GM18499 (cell line): Measurements from ENCODE around the gene ZFAND2B.
"Not testable (repeated sequence)": the region's sequence is repeated elsewhere in the genome, so short reads cannot be mapped to it uniquely, and the experiment has no call there.

ENCODE experiments used
- ATAC-seq: cut with Tn5 transposase; IDR thresholded peaks from one replicate; pipeline ENCODE4 v1.9.1; 2021; ENCODE audit warnings: moderate number of reproducible peaks; ENCODE audit not compliant: insufficient read depth, unreplicated experiment

Gene ZFAND2B

DNA sequence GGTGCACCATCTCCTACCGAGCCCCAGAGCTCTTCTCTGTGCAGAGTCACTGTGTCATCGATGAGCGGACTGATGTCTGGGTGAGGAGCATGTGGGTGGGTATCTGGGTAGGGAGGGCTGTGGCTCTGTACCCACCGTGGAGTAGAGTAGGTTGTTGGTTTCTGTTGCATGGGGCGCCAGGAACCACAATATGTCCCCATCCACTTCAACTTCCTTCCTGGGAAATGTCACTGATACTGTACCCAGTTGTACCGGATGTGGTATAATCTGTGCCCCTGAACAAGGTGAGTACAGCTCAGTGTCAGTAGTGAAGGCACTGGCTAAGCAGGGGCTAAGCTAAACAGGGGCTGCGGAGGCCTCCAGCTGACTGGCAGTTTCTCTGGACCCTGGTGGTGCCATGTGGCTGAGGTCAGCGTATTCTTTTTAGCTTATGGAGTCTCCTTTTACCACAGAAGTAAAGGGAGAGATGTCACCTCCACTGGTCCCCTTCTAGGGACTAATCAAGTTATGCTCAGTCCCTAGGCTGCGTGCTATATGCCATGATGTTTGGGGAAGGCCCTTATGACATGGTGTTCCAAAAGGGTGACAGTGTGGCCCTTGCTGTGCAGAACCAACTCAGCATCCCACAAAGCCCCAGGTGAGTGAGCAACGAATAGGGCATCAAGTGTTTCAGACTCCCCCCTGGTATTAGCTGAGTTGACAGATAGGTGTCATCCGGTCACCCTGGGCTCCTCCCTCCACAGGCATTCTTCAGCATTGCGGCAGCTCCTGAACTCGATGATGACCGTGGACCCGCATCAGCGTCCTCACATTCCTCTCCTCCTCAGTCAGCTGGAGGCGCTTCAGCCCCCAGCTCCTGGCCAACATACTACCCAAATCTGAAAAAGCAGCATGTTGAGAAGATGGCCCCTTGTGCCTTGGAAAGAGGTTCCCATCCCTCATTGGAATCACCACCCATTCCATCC lies 41.4 kb downstream of the ZFAND2B start:
- no peak for ATAC-seq

DNA sequence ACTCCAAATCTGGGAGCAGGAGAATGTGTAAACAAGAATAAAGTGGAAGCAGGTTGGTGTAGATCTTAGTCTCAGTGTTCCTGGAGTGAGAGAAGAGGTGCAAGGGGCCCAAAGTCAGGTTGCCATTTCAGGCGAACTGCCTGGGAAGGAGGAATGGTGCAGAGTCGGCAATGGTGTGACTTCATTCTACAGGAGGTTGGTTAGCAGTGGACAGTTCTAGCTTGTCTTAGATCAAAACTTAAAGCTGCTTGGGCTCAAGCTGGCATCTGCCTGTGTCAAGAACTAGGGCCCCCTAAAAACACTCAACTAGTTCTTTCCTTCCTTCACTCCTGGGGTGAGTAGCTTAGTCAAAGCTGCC lies 42.2 kb downstream of the ZFAND2B start:
- ATAC-seq: no peak

DNA sequence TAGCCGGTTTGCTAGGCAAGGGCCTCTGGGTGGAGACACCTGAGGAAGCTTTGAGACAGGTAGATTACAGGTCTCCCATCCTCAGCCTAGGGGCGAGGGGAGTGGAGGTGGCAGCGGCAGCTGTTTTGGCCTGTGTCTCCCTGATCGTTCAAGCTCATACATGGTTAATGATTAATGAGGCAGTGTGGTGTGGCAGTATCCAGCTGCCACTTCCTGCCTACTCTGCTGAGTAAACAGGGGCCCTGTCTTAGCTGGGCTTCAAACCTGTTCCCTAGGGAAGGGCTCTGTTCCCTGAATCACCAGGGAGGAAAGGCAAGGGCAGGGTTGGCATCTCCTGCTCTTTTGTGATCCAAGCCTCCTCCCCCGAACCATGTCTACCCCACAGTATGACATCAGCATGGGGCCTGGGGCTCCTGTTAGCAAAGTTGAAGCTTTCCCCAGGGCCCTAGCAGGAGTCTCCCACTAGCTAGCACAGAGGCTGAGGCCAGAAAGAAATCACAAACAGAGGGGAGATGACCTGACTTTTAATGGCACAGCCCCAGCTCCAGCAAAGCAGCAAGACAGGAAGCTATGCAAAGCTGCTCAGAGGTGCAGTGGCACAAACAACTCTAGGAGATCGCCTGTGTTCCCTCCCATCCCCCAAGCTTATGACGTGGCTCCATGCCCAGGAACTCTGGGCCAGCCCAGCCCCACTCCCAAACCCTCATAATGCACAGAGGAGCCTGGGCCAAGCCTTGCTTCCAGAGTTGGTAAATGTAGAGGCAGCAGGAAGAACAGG lies 42.8 kb downstream of the ZFAND2B start:
- ATAC-seq: peak; percentile 29

DNA sequence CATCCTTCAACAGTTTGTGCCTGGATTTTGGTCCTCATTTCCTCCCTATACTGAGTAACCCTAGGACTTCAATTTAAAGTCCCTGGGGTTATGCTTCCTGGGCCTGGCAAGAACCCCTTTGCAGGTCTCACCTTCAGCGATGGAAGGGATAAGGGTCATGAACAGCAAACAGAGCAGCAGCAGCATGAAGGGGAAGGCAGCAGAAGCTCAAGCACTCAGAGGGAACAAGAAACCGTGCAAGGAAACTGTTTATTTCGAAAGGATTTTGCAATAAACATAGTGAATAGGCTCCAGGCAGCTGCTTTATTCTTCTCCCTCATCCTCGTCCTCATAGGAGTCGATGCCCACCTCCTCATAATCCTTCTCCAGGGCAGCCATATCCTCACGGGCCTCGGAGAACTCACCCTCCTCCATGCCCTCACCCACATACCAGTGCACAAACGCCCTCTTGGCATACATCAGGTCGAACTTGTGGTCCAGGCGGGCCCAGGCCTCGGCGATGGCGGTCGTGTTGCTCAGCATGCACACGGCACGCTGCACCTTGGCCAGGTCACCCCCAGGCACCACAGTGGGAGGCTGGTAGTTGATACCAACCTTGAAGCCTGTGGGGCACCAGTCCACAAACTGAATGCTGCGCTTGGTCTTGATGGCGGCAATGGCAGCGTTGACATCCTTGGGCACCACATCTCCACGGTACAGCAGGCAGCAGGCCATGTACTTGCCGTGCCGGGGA lies 43.6 kb downstream of the ZFAND2B start:
- ATAC-seq: no peak

DNA sequence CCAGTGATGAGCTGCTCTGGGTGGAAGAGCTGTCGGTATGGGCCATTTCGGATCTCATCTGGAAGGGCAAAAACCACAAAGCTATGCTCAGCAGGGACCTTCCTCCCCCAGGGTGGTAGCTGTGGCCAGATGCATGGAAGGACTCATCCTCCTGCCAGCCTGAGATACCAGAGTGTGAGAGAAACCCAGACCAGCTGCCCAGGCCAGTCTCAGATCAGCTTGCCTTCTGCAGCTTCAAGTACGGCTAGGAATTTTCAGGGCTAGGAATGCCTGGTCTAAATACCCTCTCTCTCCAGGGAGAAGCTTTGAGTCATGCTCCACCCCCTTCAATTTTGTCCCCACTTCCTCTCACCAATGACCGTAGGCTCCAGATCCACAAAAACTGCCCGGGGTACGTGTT lies 45.1 kb downstream of the ZFAND2B start:
- ATAC-seq: no peak

DNA sequence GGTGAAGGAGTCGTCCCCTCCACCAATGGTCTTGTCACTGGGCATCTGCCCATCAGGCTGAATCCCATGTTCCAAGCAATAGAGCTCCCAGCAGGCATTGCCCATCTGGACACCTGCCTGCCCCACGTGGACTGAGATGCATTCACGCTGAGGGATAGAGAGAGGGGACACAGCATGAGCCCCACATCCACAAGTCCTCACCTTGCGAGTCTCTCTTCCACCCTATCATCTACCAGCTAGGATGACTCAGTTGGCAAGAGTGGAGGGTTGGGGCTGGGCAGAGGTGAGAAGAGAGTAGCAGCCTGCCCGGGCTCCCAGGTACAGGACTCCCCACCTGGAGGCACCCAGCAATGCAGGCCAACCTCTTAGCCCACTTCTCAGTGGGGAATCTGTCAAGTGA lies 45.5 kb downstream of the ZFAND2B start:
- ATAC-seq: no peak

DNA sequence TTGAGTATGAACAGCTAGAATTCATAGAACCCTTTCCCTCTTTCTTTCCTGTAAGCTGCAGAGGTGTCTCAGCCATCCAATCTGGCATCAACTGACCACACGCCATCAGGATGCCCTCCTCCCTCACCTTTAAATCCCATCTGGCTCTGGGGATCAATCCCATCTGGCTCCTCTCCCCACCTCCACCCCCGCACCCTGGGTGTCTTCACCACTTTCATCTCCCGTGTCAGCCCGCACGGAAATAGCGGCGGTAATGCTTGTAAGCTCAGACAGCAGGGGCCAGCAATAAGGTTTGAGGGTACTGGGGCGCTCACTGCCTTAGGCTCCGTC lies 46.0 kb downstream of the ZFAND2B start:
- ATAC-seq: no peak

DNA sequence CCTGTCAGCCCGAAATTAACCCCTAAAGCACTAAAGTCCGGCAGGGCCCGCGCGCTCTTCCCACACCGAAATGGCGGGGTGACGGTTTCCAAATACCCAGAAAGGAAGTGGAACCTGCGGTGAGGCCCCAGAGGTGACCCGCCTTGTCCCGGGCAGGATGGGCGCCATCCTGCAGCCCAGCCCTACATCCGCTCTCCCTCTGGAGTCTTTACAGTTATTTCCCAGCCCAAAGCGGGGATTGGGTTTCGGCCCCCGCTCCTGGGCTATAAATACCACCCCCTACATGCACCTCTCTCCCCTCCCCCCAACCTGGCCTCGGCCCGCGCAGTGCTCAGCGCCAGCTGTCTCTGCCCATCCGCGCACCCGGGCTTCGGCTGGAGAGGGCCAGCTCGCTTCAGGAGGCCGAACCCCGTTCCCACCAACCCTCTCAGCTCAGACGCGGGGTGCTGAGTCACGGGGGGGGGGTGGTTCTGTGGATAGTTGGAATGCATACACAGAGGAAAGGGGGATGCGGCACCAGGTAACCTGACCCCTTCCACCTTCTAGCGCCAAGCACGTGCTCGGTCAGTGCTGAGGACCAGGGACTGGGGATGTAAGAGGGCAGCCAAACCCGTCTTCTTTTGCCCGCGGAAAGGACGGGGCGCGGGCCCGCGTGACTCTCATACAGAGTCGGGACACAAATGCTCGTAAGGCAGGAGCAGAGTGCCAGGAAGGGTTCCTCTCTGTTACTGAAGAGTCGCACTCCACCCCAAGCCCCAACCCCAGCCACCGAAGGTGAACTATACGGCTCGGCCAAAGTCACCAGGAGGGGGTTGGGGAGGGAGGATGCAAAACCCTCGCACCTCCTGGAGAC lies 46.5 kb downstream of the ZFAND2B start, which contains the start of gene TUBA4B:
Gene TUBA4B (plus strand): TSS at position 344 of the 853 bp plus-strand sequence. CDS start 165 bp downstream, at position 509.
- ATAC-seq: no peak

DNA sequence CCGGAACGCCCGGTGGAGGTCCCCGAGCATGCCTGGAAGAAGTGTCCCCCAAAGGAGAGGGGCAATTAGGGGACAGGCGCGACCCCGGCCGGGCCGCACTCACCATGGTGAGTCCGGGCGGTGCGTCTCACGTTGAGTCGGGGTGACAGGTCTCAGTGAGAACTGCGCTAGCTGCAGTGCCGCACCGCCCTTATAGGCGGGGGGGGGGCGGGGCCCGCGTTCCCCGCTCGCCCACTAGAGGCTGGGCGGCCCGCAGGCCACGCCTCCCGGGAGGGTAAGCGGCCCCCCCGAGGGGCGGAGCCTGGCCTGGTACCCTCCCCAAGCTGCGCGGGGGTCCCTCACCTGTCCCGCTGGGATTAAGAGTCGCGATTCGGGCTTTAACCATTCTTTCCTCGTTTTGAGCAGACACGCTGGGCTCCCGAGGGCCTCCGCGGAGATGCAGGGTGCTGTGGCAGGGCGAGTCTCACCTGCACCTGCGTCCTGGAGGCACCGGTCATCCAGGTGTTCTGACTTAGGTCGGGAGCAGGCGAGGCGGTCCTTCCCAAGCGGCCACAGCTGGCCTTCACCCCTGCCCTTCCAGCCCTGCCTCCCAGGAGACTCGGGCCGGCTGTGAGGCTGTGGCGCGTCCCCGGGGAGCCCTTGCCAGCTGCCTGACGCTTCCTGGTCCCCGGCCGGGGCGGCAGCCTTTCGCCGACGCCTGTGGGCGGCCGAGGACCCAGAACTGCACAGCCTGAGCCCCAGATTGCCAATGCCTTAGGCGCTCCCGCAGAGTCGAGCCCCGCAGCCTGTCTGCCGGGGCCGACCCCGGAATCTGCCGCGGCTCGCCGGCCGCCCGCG lies 47.4 kb downstream of the ZFAND2B start, which contains the start of gene TUBA4A:
Gene TUBA4A (minus strand): TSS at position 166 of the 837 bp plus-strand sequence. CDS start 60 bp downstream, at position 106.
- no peak for ATAC-seq

DNA sequence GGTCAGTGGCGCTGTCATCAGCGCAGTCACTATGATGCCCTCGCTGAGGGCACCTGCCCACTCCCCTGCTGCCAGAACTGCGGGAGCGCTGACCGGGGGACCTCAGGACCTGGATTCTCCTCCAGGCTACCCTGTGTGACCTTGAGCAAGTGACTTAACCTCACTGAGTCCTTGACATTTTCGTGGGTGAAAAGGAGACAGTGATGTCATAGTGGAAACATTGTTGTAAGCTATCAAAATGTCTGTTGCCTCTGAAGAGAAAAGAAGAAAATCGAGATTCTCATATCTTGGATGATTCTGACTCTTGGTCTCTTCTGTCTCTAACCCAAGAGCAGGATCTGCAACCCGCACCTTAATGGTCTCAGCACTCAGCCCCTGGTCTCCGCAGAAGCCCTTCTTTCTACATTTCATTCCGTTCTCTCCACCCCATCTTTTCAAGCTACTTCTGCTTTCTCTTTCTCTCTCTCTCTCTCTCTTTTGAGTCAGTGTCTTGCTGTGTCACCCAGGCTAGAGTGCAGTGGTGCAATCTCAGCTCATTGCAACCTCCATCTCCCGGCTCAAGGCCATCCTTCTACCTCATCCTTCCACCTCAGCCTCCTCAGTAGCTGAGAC lies 48.1 kb downstream of the ZFAND2B start:
- no peak for ATAC-seq

DNA sequence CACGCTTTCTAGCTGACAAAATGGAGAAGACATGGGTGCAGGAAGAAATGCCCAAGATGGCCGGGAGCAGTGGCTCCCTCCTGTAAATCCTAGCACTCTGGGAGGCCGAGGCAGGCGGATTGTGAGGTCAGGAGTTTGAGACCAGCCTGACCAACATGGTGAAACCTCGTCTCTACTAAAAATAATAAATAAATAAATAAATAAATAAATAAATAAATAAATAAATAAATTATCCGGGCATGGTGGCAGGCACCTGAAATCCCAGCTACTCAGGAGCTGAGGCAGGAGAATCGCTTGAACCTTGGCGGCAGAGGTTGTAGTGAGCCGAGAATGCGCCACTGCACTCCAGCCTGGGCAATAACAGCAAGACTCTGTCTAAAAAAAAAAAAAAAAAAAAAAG lies 52.4 kb downstream of the ZFAND2B start:
- ATAC-seq: not testable (repeated sequence)
